GM12878 (cell line): ENCODE measurements around the gene CDKN1B. TPM values are rescaled to one million over a fixed set of nuclear protein-coding genes. Genes with fewer than 3 reads are reported as not detected.

ENCODE experiments used
- ATF7 ChIP-seq: fragments of 450-650 bp; IDR thresholded peaks from 2 replicates; pipeline ENCODE4 v1.6.1; 2016; ENCODE audit warnings: low read depth, mild to moderate bottlenecking
- BHLHE40 ChIP-seq, 2 experiments: fragments of 450-650 bp in 1 of 2; IDR thresholded peaks; 2 replicates each; pipeline ENCODE4 v1.6.1; 2011 to 2017; ENCODE audit warnings: low read depth in 2 of 2, borderline replicate concordance in 1 of 2, improper control_type of control experiment in 1 of 2, low read length in 1 of 2, mild to moderate bottlenecking in 1 of 2
- DPF2 ChIP-seq: fragments of 450-650 bp; IDR thresholded peaks from 2 replicates; pipeline ENCODE4 v1.6.1; 2017; ENCODE audit warnings: mild to moderate bottlenecking
- MTA2 ChIP-seq: fragments of 450-650 bp; IDR thresholded peaks from 2 replicates; pipeline ENCODE4 v1.6.1; 2016; ENCODE audit warnings: low read depth, mild to moderate bottlenecking, moderate library complexity
- NRF1 ChIP-seq: conservative IDR thresholded peaks from 2 replicates; pipeline ENCODE4 v1.6.1; 2011; ENCODE audit warnings: mild to moderate bottlenecking, low read depth, low read length, improper control_type of control experiment
- PAX8 ChIP-seq: fragments of 450-650 bp; IDR thresholded peaks from 2 replicates; pipeline ENCODE4 v1.6.1; 2017; ENCODE audit warnings: mild to moderate bottlenecking, moderate library complexity
- PML ChIP-seq: IDR thresholded peaks from 2 replicates; pipeline ENCODE4 v1.6.1; 2012; ENCODE audit warnings: low read length, inconsistent platforms
- POLR2AphosphoS2 ChIP-seq: IDR thresholded peaks from 2 replicates; pipeline ENCODE4 v1.6.1; 2011; ENCODE audit warnings: low read depth, mild to moderate bottlenecking, low read length, improper control_type of control experiment, moderate library complexity
- POLR2AphosphoS5 ChIP-seq: IDR thresholded peaks from 2 replicates; pipeline ENCODE4 v1.6.1; 2011; ENCODE audit warnings: mild to moderate bottlenecking, low read length, inconsistent platforms
- RCOR1 ChIP-seq: conservative IDR thresholded peaks from 2 replicates; pipeline ENCODE4 v1.6.1; 2012; ENCODE audit warnings: low read depth, low read length, improper control_type of control experiment
- SIN3A ChIP-seq: IDR thresholded peaks from 2 replicates; pipeline ENCODE4 v1.6.1; 2012; ENCODE audit warnings: low read depth, low read length, improper control_type of control experiment
- SMAD1 ChIP-seq: fragments of 450-650 bp; IDR thresholded peaks from 2 replicates; pipeline ENCODE4 v1.6.1; 2018; ENCODE audit warnings: mild to moderate bottlenecking, low read depth; ENCODE audit not compliant: partially characterized antibody
- SMC3 ChIP-seq: IDR thresholded peaks from 2 replicates; pipeline ENCODE4 v1.6.1; 2011; ENCODE audit warnings: low read length, improper control_type of control experiment, borderline replicate concordance
- SP1 ChIP-seq: IDR thresholded peaks from one replicate; pipeline ENCODE4 v1.6.1; 2011; ENCODE audit warnings: low read depth, low read length
- TARDBP ChIP-seq: IDR thresholded peaks from 2 replicates; pipeline ENCODE4 v1.6.1; 2016; ENCODE audit warnings: borderline replicate concordance
- polyA plus RNA-seq, 11 experiments: library from polyadenylated mRNA; depleted of rRNA in 4 of 11; unstranded in 6 of 11; stranded (reverse) in 5 of 11; fragments of >200 nt; fragmentation: Nextera tagmentation in 4 of 11; fragmentation: Illumina TruSeq in 1 of 11; extraction: Ambion mirVana in 4 of 11; extraction: Trizol in 1 of 11; gene quantifications; 1 replicate in 1 of 11; 2 replicates in 10 of 11; pipeline versions ENCODE4 v1.2.1 to v1.2.3, GENCODE V29; 2011 to 2016; ENCODE audit warnings: inconsistent platforms in 2 of 11, missing spikeins in 2 of 11, low read depth in 1 of 11
- total RNA-seq, 4 experiments: library from RNA; depleted of rRNA in 3 of 4; stranded (reverse); fragments of >200 nt in 3 of 4; fragmentation: Illumina TruSeq in 1 of 4; extraction: Trizol in 1 of 4; gene quantifications; 2 replicates each; pipeline versions ENCODE4 v1.2.1 to v1.2.3, GENCODE V29; 2013 to 2021
- TF ChIP-seq, protein P1 (sequence below): fragments of 450-650 bp; IDR thresholded peaks from 2 replicates; pipeline ENCODE4 v1.6.1; 2017; ENCODE audit warnings: antibody characterized with exemption, mild to moderate bottlenecking, moderate library complexity
- TF ChIP-seq, protein P2 (sequence below): IDR thresholded peaks from 2 replicates; pipeline ENCODE4 v1.6.1; 2011; ENCODE audit warnings: low read depth, low read length, improper control_type of control experiment, borderline replicate concordance
- TF ChIP-seq, protein P3 (sequence below): fragments of 450-650 bp; IDR thresholded peaks from 2 replicates; pipeline ENCODE4 v1.6.1; 2017; ENCODE audit warnings: low read depth, mild to moderate bottlenecking, moderate library complexity
- TF ChIP-seq, protein P4 (sequence below): fragments of 450-650 bp; IDR thresholded peaks from 2 replicates; pipeline ENCODE4 v1.6.1; 2016; ENCODE audit warnings: mild to moderate bottlenecking
- TF ChIP-seq, protein P5 (sequence below): IDR thresholded peaks from 2 replicates; pipeline ENCODE4 v1.6.1; 2011; ENCODE audit warnings: mild to moderate bottlenecking, low read depth, low read length, moderate library complexity; ENCODE audit not compliant: insufficient replicate concordance
- TF ChIP-seq, protein P6 (sequence below): fragments of 450-650 bp; IDR thresholded peaks from 2 replicates; pipeline ENCODE4 v1.6.1; 2017; ENCODE audit warnings: borderline replicate concordance

Gene CDKN1B
- total and polyA plus RNA-seq, 10 of the 15 experiments (the other 5 are each of a cell fraction or from before 2014, with no cell fraction given), result 4.2 to 39.1 (median 23.1) TPM

DNA sequence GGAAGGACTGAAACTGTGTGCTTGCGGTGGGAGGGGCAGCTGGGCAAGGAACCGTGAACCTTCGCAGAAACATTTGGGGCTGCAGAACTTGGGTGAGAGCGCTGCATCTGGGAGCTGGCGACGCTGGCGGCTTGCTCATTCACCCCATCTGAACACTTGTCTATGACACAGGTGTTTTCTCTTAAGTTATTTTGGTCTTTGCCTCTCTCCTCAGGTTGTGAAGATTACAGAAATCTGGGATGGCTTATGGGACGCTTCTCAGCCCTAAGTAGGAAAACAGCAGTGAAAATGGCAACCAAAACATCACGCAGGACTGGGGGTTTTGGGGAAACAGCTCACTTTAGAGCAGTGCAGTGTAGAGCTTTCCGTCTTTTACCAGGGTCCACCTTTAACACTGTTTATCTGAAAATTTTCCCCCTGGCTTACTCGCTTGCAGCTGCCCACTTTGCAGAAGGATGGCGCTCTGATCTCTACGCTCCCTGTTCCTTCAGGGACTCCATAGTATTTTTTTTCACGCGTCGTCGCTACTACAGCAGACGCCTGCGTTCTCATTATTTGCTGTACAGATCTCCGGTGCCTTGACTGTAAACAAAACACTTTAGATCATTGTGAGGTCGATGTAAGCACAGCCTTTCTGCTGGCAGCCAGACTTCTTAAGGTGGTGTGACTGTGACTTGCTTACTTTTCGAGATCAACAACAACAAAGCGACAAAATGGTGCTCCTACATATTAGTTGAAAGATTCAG, 2.7 kb upstream of the CDKN1B start (continued):
- TF ChIP-seq DPF2 (no peak), PML (no peak; the same call in none of the 2 replicates), SMC3 (no peak), SIN3A (no peak), SP1 (no peak), MTA2 (no peak; the same call in 1 of the 2 replicates), SMAD1 (peak; percentile 31), NRF1 (no peak), POLR2AphosphoS2 (no peak), PAX8 (no peak), TARDBP (no peak), POLR2AphosphoS5 (peak; percentile 72; the same call in 1 of the 2 replicates), RCOR1 (no peak), BHLHE40 (IDR thresholded peaks at IDR 0.05; ENCODE audit: borderline replicate concordance in 1 of 2, low read depth in 2 of 2, low read length in 1 of 2) (no peak; a peak in 1 of 4 replicates), ATF7 (peak; percentile 35)
- TF ChIP-seq, protein P1, sequence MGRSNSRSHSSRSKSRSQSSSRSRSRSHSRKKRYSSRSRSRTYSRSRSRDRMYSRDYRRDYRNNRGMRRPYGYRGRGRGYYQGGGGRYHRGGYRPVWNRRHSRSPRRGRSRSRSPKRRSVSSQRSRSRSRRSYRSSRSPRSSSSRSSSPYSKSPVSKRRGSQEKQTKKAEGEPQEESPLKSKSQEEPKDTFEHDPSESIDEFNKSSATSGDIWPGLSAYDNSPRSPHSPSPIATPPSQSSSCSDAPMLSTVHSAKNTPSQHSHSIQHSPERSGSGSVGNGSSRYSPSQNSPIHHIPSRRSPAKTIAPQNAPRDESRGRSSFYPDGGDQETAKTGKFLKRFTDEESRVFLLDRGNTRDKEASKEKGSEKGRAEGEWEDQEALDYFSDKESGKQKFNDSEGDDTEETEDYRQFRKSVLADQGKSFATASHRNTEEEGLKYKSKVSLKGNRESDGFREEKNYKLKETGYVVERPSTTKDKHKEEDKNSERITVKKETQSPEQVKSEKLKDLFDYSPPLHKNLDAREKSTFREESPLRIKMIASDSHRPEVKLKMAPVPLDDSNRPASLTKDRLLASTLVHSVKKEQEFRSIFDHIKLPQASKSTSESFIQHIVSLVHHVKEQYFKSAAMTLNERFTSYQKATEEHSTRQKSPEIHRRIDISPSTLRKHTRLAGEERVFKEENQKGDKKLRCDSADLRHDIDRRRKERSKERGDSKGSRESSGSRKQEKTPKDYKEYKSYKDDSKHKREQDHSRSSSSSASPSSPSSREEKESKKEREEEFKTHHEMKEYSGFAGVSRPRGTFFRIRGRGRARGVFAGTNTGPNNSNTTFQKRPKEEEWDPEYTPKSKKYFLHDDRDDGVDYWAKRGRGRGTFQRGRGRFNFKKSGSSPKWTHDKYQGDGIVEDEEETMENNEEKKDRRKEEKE, result no peak
- TF ChIP-seq, protein P2, sequence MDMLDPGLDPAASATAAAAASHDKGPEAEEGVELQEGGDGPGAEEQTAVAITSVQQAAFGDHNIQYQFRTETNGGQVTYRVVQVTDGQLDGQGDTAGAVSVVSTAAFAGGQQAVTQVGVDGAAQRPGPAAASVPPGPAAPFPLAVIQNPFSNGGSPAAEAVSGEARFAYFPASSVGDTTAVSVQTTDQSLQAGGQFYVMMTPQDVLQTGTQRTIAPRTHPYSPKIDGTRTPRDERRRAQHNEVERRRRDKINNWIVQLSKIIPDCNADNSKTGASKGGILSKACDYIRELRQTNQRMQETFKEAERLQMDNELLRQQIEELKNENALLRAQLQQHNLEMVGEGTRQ, result no peak
- TF ChIP-seq, protein P3, sequence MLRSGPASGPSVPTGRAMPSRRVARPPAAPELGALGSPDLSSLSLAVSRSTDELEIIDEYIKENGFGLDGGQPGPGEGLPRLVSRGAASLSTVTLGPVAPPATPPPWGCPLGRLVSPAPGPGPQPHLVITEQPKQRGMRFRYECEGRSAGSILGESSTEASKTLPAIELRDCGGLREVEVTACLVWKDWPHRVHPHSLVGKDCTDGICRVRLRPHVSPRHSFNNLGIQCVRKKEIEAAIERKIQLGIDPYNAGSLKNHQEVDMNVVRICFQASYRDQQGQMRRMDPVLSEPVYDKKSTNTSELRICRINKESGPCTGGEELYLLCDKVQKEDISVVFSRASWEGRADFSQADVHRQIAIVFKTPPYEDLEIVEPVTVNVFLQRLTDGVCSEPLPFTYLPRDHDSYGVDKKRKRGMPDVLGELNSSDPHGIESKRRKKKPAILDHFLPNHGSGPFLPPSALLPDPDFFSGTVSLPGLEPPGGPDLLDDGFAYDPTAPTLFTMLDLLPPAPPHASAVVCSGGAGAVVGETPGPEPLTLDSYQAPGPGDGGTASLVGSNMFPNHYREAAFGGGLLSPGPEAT, result peak; percentile 69; the same call in 1 of the 2 replicates
- TF ChIP-seq, protein P4, sequence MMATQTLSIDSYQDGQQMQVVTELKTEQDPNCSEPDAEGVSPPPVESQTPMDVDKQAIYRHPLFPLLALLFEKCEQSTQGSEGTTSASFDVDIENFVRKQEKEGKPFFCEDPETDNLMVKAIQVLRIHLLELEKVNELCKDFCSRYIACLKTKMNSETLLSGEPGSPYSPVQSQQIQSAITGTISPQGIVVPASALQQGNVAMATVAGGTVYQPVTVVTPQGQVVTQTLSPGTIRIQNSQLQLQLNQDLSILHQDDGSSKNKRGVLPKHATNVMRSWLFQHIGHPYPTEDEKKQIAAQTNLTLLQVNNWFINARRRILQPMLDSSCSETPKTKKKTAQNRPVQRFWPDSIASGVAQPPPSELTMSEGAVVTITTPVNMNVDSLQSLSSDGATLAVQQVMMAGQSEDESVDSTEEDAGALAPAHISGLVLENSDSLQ, result 0 out of 2 replicates have a peak, but pooled peaks have one; percentile 2
- TF ChIP-seq, protein P5, sequence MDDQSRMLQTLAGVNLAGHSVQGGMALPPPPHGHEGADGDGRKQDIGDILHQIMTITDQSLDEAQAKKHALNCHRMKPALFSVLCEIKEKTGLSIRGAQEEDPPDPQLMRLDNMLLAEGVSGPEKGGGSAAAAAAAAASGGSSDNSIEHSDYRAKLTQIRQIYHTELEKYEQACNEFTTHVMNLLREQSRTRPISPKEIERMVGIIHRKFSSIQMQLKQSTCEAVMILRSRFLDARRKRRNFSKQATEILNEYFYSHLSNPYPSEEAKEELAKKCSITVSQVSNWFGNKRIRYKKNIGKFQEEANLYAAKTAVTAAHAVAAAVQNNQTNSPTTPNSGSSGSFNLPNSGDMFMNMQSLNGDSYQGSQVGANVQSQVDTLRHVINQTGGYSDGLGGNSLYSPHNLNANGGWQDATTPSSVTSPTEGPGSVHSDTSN, result no peak
- TF ChIP-seq, protein P6, sequence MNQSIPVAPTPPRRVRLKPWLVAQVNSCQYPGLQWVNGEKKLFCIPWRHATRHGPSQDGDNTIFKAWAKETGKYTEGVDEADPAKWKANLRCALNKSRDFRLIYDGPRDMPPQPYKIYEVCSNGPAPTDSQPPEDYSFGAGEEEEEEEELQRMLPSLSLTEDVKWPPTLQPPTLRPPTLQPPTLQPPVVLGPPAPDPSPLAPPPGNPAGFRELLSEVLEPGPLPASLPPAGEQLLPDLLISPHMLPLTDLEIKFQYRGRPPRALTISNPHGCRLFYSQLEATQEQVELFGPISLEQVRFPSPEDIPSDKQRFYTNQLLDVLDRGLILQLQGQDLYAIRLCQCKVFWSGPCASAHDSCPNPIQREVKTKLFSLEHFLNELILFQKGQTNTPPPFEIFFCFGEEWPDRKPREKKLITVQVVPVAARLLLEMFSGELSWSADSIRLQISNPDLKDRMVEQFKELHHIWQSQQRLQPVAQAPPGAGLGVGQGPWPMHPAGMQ, result no peak
